Mucosa of rectum (tissue), 2 donors: ENCODE results near the gene KPNA5.
"Not testable (repeated sequence)": the region's sequence is repeated elsewhere in the genome, so short reads cannot be mapped to it uniquely, and the experiment has no call there.

ENCODE experiments used
- H3K27ac ChIP-seq, 2 donors: one replicate each; pipeline ENCODE4 v1.7.0; 2013; ENCODE audit warnings: inconsistent platforms in 2 of 2, low read depth in 2 of 2, low read length in 2 of 2
- H3K27me3 ChIP-seq, 2 donors: one replicate each; pipeline ENCODE4 v1.7.0; 2013; ENCODE audit warnings: low read length in 2 of 2; ENCODE audit not compliant: control insufficient read depth in 2 of 2, insufficient read depth in 2 of 2
- H3K36me3 ChIP-seq, 2 donors: one replicate each; pipeline ENCODE4 v1.7.0; 2013; ENCODE audit warnings: low read length in 2 of 2; ENCODE audit not compliant: control insufficient read depth in 2 of 2, insufficient read depth in 2 of 2
- H3K4me1 ChIP-seq, 2 donors: one replicate each; pipeline ENCODE4 v1.7.0; 2013; ENCODE audit warnings: low read length in 2 of 2, mild to moderate bottlenecking in 1 of 2; ENCODE audit not compliant: control insufficient read depth in 2 of 2, insufficient read depth in 2 of 2
- H3K4me3 ChIP-seq, 2 donors: one replicate each; pipeline ENCODE4 v1.7.0; 2013; ENCODE audit warnings: low read length in 2 of 2
- H3K9ac ChIP-seq, 2 donors: one replicate each; pipeline ENCODE4 v1.7.0; 2013; ENCODE audit warnings: low read length in 2 of 2, low read depth in 1 of 2, mild to moderate bottlenecking in 1 of 2
- H3K9me3 ChIP-seq, 2 donors: one replicate each; pipeline ENCODE4 v1.7.0; 2013; ENCODE audit warnings: low read length in 2 of 2; ENCODE audit not compliant: control insufficient read depth in 2 of 2
- donor health status: healthy.
- donor health status: Normal muscosa, but diverticular disease.

The KPNA5 gene

DNA sequence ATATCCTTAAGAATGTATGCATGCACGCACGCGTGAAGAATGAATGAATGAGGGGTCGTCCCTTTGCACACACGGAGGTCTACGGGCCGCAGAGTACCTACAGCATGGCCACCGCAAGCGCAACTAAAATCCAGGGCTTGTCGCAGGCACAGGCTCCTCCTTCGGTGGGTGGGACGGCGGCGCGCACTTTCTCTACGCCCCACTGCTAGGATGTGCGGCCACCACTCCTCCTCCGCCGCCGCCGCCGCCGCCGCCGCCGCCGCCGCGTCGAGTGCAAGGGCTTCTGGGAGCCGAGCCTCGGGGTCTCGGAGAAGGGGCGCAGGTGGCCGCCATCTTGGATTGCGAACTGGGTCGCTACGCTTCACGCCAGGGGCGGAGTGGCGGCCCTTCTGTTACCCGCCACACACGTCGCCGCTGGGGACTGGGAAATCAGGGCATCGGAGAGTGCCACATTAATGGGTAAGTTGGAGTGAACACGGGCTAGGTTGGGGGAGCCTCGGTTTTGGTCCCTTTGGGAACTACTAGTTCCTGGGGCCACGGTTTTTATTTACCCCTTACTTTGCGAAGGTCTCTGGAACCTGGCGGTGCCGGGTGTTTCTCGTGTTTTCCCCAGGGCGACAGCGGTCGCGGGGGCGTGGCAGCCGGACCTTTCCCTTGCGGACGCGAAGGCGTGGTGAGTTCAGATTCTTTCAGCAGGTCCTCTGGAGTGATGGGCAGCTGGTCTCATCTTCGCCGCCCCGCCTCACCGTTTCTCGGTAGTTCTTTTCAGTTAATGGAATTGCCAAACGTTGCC, at the start of gene KPNA5:
Gene KPNA5, plus strand, starts transcription at position 332 of the 793 bp plus-strand sequence. Its CDS starts 124 bp downstream, at position 456.
- peaks cover 0 to 2% of the 10 kb centered on the region in 2 donors for H3K36me3 ChIP-seq
- no peaks in the 10 kb centered on the region for H3K27me3 ChIP-seq
- H3K9ac ChIP-seq, result peak within 1 kb of the TSS; percentile 63 to 87
- H3K9me3 ChIP-seq, result no peaks in the 10 kb centered on the region
- H3K4me1 ChIP-seq, result peaks cover 3 to 4% of the 10 kb centered on the region in 2 donors
- peak within 1 kb of the TSS; percentile 68 to 90 for H3K27ac ChIP-seq
- peak within 1 kb of the TSS; percentile 67 to 92 for H3K4me3 ChIP-seq

DNA sequence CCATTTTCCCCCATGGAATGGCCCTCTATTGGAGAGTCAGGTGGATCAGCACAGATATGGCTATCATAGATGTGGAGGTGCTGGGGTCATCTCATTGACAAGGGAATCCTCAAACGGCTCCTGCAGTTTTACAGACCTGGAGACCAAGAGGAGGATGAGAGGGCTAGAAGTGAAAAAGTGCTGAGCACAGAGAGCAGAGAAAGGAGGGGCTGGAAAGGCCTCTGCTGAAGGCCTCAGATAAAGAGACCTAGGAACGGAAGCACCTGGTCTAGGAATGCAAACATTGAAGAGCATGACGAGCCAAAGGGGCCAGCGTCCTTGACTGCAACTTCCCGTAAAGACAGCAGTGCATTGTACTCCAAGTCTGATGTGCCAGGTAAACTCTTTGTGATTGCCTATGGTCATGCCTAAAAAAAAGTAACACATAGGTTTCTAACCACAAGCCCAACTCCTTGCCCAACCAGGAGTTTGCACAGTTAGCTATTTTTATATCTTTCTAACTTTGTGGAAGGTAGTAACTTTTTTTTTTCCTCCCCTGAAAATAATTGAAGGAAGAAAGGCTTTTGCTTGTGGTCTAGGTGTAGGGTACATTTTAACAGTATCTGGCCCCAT, 49.5 kb upstream of the KPNA5 start:
- Histone ChIP-seq H3K4me1 (no peaks in the 10 kb centered on the region), H3K9me3 (no peaks in the 10 kb centered on the region), H3K27me3 (no peaks in the 10 kb centered on the region), H3K27ac (no peak overlapping the region), H3K36me3 (peaks cover 4 to 11% of the 10 kb centered on the region in 2 donors), H3K9ac (no peak overlapping the region), H3K4me3 (no peak overlapping the region)

DNA sequence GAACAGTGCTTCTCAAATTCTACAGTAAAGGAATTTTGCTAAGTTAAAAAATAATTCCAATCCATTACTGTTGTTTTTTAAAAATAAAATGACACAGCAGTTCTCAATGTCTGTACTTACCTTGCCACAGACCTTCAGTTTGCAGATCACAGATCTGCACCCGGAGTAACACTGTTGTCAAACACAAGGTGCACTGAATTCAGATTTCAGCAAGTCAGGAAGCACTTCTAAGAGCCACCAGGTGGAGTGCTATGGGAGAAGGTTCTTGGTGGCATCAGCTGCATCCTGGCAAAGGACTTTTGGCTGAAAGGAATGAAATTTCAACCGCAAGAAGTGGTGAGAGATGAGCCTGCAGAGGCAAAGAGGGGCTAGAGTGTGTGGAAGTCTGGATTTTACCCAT, 47.3 kb upstream of the KPNA5 start:
- Histone ChIP-seq H3K36me3 (peaks cover 4 to 11% of the 10 kb centered on the region in 2 donors), H3K4me1 (no peaks in the 10 kb centered on the region), H3K27ac (no peak overlapping the region), H3K9ac (no peak overlapping the region), H3K9me3 (no peaks in the 10 kb centered on the region), H3K27me3 (no peaks in the 10 kb centered on the region), H3K4me3 (no peak overlapping the region)

GRCh38 chr6:116648156-116648555, 32.9 kb upstream of the KPNA5 start:
- Histone ChIP-seq H3K27ac (no peak overlapping the region), H3K9me3 (no peaks in the 10 kb centered on the region), H3K36me3 (peaks cover 13 to 16% of the 10 kb centered on the region in 2 donors)

DNA sequence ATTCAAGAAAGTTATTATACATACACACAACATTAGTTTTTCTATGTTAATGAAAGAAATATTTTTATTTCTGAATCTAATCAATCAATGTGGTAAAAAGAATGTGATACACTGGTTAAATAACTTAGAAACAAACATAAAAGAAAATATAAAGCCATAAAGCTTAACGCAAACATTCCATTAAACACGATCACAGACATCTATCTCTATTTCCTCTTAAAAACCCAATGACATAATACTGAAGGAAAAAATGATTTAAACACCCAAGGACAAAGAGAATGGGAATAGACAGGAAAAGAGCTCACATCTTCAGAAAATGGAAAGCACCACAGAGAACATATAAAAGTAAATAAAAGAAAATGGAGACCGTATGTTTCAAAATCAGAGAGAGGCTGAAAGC, 31.9 kb upstream of the KPNA5 start:
- no peaks in the 10 kb centered on the region for H3K27me3 ChIP-seq
- no peak overlapping the region for H3K4me3 ChIP-seq
- no peak overlapping the region for H3K9ac ChIP-seq
- no peaks in the 10 kb centered on the region for H3K9me3 ChIP-seq
- no peak overlapping the region for H3K27ac ChIP-seq
- H3K36me3 ChIP-seq, result peaks cover 13 to 16% of the 10 kb centered on the region in 2 donors
- H3K4me1 ChIP-seq, result no peaks in the 10 kb centered on the region

More at GRCh38 chr6:116648156-116648555, 32.9 kb upstream of the KPNA5 start:
- Histone ChIP-seq H3K9ac (no peak overlapping the region), H3K27me3 (no peaks in the 10 kb centered on the region), H3K4me3 (no peak overlapping the region), H3K4me1 (no peaks in the 10 kb centered on the region)

DNA sequence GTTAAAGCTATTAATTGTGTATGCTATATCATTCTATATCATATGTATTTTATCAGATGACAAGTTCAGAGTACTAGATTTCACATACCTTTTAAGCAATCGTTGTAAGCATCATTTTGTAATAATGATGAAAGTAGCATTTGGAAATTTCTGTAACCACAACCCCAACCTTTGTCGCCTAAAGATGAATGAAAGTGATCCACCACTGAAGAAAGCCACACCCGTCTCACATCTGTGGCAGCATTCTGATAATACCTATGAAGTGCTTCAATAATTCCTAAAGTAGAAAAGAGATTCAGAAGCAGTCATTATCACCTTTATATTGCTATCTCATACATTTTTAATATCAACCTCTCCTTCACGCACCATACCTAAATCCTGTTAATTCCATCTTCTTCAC, 29.1 kb upstream of the KPNA5 start:
- Histone ChIP-seq H3K9me3 (no peaks in the 10 kb centered on the region), H3K4me3 (no peak overlapping the region), H3K4me1 (no peaks in the 10 kb centered on the region), H3K36me3 (peaks cover 4 to 16% of the 10 kb centered on the region in 2 donors), H3K9ac (no peak overlapping the region), H3K27me3 (no peaks in the 10 kb centered on the region), H3K27ac (no peak overlapping the region)

DNA sequence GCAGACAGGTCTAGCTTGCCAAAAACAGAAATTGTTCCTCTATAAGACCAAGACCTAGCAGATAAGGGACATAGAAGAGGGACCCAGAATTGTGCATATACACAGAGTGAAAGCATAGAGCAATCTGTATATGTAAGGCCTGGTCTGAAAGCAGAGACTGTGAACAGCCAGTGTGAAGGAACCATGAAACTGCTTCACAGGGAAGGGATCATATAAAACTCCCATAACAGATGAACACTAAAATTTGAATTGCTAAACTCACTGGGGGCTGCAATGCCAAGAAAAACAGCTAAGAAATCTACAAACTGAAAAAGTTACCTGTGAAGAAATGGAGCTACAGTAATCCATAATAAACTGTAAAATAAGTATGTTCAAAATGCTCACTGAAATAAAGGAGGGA, 19.4 kb upstream of the KPNA5 start:
- peaks cover 2 to 9% of the 10 kb centered on the region in 2 donors for H3K36me3 ChIP-seq

GRCh38 chr6:116662202-116662601, 18.8 kb upstream of the KPNA5 start:
- H3K4me3 ChIP-seq, result no peak overlapping the region
- H3K9me3 ChIP-seq, result no peaks in the 10 kb centered on the region
- peaks cover 0 to 9% of the 10 kb centered on the region in 2 donors for H3K36me3 ChIP-seq
- no peaks in the 10 kb centered on the region for H3K27me3 ChIP-seq
- peaks cover 3 to 6% of the 10 kb centered on the region in 2 donors for H3K4me1 ChIP-seq
- no peak overlapping the region for H3K27ac ChIP-seq
- H3K9ac ChIP-seq, result no peak overlapping the region

More for the DNA sequence above, 19.4 kb upstream of the KPNA5 start:
- no peak overlapping the region for H3K27ac ChIP-seq
- no peaks in the 10 kb centered on the region for H3K9me3 ChIP-seq
- H3K4me1 ChIP-seq, result peaks cover 1 to 2% of the 10 kb centered on the region in 2 donors
- no peak overlapping the region for H3K4me3 ChIP-seq
- no peaks in the 10 kb centered on the region for H3K27me3 ChIP-seq
- H3K9ac ChIP-seq, result no peak overlapping the region

DNA sequence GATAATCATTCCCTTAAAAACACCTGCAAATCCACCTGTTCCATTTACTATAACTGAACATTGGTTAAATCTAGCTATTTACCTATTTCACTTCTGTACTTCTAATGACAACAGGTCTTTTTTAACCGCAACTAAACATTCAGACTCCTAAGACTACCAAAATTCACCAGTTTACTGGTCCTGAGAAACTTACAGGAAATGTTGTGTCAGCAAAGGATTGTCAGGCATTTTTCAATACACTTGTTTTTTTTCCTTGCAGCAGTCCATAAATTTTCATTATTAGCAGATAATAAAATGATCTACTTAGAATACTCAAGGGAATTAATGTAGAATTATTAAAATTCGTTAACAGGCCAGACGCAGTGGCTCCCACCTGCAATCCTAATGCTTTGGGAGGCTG, 17.7 kb upstream of the KPNA5 start:
- no peak overlapping the region for H3K9ac ChIP-seq
- no peaks in the 10 kb centered on the region for H3K36me3 ChIP-seq
- H3K4me3 ChIP-seq, result no peak overlapping the region
- peaks cover 6 to 10% of the 10 kb centered on the region in 2 donors for H3K4me1 ChIP-seq
- H3K9me3 ChIP-seq, result no peaks in the 10 kb centered on the region
- H3K27me3 ChIP-seq, result no peaks in the 10 kb centered on the region
- H3K27ac ChIP-seq, result no peak overlapping the region

GRCh38 chr6:116664169-116664568, 16.8 kb upstream of the KPNA5 start:
- H3K36me3 ChIP-seq, H3K27ac ChIP-seq, H3K9ac ChIP-seq, H3K4me1 ChIP-seq, H3K9me3 ChIP-seq, H3K27me3 ChIP-seq, H3K4me3 ChIP-seq: not testable (repeated sequence)
